ENCODE measurements around the gene ALDH3A2. TPM values are rescaled to one million over a fixed set of nuclear protein-coding genes. Genes with fewer than 3 reads are reported as not detected.

Gene ALDH3A2
- total and polyA plus RNA-seq, 9 donors: 26.6 to 39.4 (median 32.9) TPM

DNA sequence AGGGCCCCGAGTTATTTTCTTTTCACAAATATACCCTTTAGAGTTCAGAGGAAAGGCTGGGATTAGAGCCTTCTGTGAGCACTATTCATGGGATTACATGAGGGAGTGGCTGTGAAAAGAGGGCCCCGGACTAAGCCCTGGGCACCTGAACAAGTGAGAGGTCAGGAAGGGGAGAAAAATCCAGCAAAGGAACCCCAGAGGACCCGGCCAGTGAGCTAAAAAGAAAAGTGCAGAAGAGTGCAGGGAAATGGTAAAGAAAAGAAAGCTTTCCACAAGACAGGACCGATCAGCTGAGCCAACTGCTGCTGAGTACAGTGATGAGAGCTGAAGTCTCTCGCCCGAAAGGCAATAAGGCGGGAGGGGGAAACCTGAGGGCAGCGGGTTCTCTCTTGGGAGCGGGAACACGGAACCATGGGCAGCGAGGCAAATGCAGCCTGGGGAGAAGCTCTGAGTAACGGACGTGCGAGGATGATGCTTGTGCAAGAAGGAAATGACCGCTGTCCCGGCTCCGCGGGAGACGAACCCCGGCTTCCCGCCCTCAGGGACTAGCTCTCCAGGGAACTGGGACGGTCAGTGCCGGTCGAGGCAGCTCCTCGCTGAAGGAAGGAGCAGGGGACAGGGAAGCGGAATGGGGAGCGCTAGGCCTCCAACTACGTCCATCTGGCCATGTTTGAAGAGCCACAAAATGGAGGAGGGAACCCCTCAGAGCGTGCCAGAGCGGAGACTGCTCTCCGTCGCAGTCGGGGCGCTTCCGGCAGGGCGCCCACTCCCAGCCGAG is 665 bp upstream of the ALDH3A2 start:
- peak overlapping the region; percentile 91 for H3K27ac ChIP-seq (ENCODE audit: low read length)
- no peaks in the 10 kb centered on the region for H3K9me3 ChIP-seq (replicated peaks; ENCODE audit: control insufficient read depth, low read depth, low read length)
- H3K27me3 ChIP-seq (ENCODE audit: control insufficient read depth, insufficient read depth, low read length): no peaks in the 10 kb centered on the region
- peaks cover 13% of the 10 kb centered on the region for H3K4me1 ChIP-seq (ENCODE audit: control insufficient read depth, insufficient read depth, low read length)
- peaks cover 8% of the 10 kb centered on the region for H3K36me3 ChIP-seq (ENCODE audit: control insufficient read depth, insufficient read depth, low read length)
- peak overlapping the region; percentile 94 for H3K4me3 ChIP-seq (ENCODE audit: low read length)
- 1% methylated on average over 36 of the region's 37 CpGs for WGBS (ENCODE audit: insufficient coverage)
- peak; percentile 70 for DNase-seq

DNA sequence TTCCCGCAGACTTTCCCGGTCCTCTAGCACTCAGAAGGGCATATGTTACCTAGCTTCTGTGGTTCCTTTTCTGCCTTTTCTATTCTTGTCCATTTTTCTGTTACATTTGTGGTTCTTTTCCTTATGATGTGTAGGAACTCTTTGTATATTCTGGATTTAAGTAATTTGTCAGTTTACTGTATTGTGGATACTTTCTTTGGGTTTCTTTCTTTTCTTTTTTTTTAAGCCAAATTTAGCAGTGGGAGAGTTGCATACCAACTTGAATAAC is 657 bp downstream of the ALDH3A2 start:
- peaks cover 13% of the 10 kb centered on the region for H3K4me1 ChIP-seq (ENCODE audit: control insufficient read depth, insufficient read depth, low read length)
- H3K27ac ChIP-seq (ENCODE audit: low read length): peak overlapping the region; percentile 91
- WGBS (ENCODE audit: insufficient coverage): no CpG with 5 or more reads among the region's 2 CpGs

DNA sequence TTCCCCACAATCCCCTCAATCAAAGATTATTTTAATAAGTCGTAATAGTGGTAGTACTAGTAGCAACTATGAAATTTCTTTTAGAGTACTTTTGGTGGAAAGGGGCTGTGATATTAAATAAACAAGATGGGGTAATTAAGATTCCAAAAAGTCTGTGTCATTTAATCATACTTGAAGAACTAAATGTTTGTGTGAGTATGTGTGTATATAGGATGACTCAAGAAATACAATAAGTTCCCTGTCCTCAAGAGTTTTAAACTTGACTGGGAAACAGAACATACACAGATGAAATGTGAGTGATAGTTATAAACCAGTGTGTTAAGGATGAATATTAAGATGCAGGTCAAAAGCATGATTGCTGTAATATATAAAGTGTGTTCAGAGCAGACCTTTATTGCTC is 2.3 kb downstream of the ALDH3A2 start:
- H3K4me3 ChIP-seq (ENCODE audit: low read length): no peak overlapping the region
- no peak for DNase-seq
- H3K4me1 ChIP-seq (ENCODE audit: control insufficient read depth, insufficient read depth, low read length): peaks cover 13% of the 10 kb centered on the region
- H3K27me3 ChIP-seq (ENCODE audit: control insufficient read depth, insufficient read depth, low read length): no peaks in the 10 kb centered on the region
- H3K27ac ChIP-seq (ENCODE audit: low read length): no peak overlapping the region
- WGBS (ENCODE audit: insufficient coverage): no CpG with 5 or more reads among the region's 1 CpG
- H3K36me3 ChIP-seq (ENCODE audit: control insufficient read depth, insufficient read depth, low read length): peaks cover 32% of the 10 kb centered on the region
- H3K9me3 ChIP-seq (replicated peaks; ENCODE audit: control insufficient read depth, low read depth, low read length): no peaks in the 10 kb centered on the region

More for the DNA sequence above, 657 bp downstream of the ALDH3A2 start:
- Histone ChIP-seq H3K27me3 (ENCODE audit: control insufficient read depth, insufficient read depth, low read length) (no peaks in the 10 kb centered on the region), H3K9me3 (replicated peaks; ENCODE audit: control insufficient read depth, low read depth, low read length) (no peaks in the 10 kb centered on the region), H3K4me3 (ENCODE audit: low read length) (peak overlapping the region; percentile 94), H3K36me3 (ENCODE audit: control insufficient read depth, insufficient read depth, low read length) (peaks cover 17% of the 10 kb centered on the region)
- no peak for DNase-seq

DNA sequence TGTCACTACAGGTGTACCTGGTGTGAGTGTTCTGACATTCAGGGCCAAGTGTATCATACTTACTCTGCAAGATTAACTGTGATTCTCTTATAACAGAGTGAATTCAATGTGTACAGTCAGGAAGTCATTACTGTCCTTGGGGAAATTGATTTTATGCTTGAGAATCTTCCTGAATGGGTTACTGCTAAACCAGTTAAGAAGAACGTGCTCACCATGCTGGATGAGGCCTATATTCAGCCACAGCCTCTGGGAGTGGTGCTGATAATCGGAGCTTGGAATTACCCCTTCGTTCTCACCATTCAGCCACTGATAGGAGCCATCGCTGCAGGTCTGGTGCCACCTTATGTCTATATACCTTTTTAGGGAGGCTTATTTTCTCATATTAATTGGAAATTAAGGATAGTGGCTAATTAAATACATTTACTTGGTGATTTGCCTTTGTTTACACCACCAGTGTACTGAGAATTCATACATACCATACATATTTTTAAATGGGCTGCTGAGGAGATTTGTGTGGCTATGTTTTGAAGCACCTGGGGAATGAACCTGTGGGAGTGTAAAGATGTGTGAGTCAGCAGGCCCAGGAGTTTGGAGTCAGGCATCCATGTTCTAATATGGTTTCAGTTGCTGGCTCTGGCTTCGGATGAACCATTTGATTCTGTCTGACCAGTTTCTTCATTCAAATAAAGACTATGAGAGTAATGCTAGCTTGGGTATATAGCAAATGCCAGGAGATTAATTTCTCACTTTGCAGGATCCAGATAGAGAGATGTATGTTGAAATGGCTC is 3.1 kb downstream of the ALDH3A2 start:
- Histone ChIP-seq H3K27ac (ENCODE audit: low read length) (no peak overlapping the region), H3K4me1 (ENCODE audit: control insufficient read depth, insufficient read depth, low read length) (peaks cover 13% of the 10 kb centered on the region), H3K4me3 (ENCODE audit: low read length) (no peak overlapping the region), H3K9me3 (replicated peaks; ENCODE audit: control insufficient read depth, low read depth, low read length) (no peaks in the 10 kb centered on the region), H3K27me3 (ENCODE audit: control insufficient read depth, insufficient read depth, low read length) (no peaks in the 10 kb centered on the region), H3K36me3 (ENCODE audit: control insufficient read depth, insufficient read depth, low read length) (peaks cover 37% of the 10 kb centered on the region)
- no peak for DNase-seq
- 80% methylated on average over 1 of the region's 5 CpGs for WGBS (ENCODE audit: insufficient coverage)

DNA sequence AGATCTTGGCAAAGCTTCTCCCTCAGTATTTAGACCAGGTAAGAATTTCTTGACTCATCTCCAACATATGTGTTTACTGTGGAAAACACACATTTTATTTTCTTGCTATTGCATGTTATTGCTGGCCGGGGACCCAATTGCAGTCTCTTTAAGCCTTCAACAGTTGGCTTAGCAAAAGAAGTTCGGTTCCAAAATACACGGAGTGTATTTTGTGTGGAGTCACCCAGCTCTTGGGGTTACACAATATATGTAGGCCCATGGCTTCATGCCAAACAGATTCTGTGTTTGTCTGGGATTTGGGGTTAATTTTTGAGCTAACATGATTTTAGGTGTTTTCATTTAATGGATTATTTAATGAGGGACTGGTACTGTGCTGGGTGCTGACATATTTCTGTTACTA is 4.0 kb downstream of the ALDH3A2 start:
- no CpG with 5 or more reads among the region's 3 CpGs for WGBS (ENCODE audit: insufficient coverage)
- DNase-seq: no peak
- H3K27ac ChIP-seq (ENCODE audit: low read length): no peak overlapping the region

DNA sequence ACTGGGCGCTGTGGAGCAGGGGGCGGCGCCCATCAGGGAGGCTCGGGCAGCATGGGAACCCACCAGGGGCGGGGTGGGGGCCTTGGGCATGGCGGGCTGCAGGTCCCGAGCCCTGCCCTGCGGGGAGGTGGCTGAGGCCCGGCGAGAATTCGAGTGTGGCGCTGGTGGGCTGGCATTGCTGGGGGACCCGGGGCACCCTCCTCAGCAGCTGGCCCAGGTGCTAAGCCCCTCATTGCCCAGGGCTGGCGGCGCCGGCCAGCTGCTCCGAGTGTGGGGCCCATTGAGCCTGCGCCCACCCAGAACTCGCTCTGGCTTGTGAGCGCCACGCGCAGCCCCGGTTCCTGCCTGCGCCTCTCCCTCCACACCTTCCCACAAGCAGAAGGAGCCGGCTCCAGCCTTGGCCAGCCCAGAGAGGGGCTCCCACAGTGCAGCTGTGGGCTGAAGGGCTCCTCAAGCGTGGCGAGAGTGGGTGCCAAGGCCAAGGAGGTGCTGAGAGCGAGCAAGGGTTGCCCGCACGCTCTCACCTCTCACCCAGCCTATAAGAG is 5.9 kb downstream of the ALDH3A2 start:
- no peaks in the 10 kb centered on the region for H3K27me3 ChIP-seq (ENCODE audit: control insufficient read depth, insufficient read depth, low read length)
- 95% methylated on average over 13 of the region's 30 CpGs for WGBS (ENCODE audit: insufficient coverage)
- H3K27ac ChIP-seq (ENCODE audit: low read length): no peak overlapping the region
- no peaks in the 10 kb centered on the region for H3K9me3 ChIP-seq (replicated peaks; ENCODE audit: control insufficient read depth, low read depth, low read length)
- no peak for DNase-seq
- H3K4me1 ChIP-seq (ENCODE audit: control insufficient read depth, insufficient read depth, low read length): peaks cover 8% of the 10 kb centered on the region
- H3K4me3 ChIP-seq (ENCODE audit: low read length): no peak overlapping the region
- peaks cover 58% of the 10 kb centered on the region for H3K36me3 ChIP-seq (ENCODE audit: control insufficient read depth, insufficient read depth, low read length)

More for the DNA sequence above, 4.0 kb downstream of the ALDH3A2 start:
- H3K4me3 ChIP-seq (ENCODE audit: low read length): no peak overlapping the region
- no peaks in the 10 kb centered on the region for H3K27me3 ChIP-seq (ENCODE audit: control insufficient read depth, insufficient read depth, low read length)
- peaks cover 42% of the 10 kb centered on the region for H3K36me3 ChIP-seq (ENCODE audit: control insufficient read depth, insufficient read depth, low read length)
- H3K4me1 ChIP-seq (ENCODE audit: control insufficient read depth, insufficient read depth, low read length): peaks cover 11% of the 10 kb centered on the region
- no peaks in the 10 kb centered on the region for H3K9me3 ChIP-seq (replicated peaks; ENCODE audit: control insufficient read depth, low read depth, low read length)

DNA sequence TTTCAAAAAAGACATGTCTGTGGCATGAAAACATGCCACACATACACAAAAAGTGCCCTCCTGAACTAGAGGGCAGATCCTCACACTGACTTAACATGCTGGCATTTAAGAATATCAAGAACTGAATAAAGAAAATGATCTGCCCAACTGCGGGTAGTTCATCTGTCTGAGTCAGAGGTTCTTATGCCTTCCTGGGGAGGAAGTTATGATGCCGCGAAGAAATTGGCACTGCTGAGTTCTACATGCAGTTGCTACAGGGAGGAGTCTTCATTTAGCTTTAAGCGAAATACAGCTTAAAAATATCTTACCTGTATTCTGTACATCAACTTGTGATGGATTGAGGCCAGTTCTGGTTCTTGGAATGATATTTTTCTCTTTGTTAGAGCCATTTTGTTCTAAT is 6.3 kb downstream of the ALDH3A2 start:
- H3K9me3 ChIP-seq (replicated peaks; ENCODE audit: control insufficient read depth, low read depth, low read length): no peaks in the 10 kb centered on the region
- no peak overlapping the region for H3K4me3 ChIP-seq (ENCODE audit: low read length)
- H3K36me3 ChIP-seq (ENCODE audit: control insufficient read depth, insufficient read depth, low read length): peaks cover 59% of the 10 kb centered on the region
- no peaks in the 10 kb centered on the region for H3K27me3 ChIP-seq (ENCODE audit: control insufficient read depth, insufficient read depth, low read length)
- DNase-seq: no peak
- H3K4me1 ChIP-seq (ENCODE audit: control insufficient read depth, insufficient read depth, low read length): peaks cover 5% of the 10 kb centered on the region
- H3K27ac ChIP-seq (ENCODE audit: low read length): no peak overlapping the region
- WGBS (ENCODE audit: insufficient coverage): no CpG with 5 or more reads among the region's 4 CpGs

DNA sequence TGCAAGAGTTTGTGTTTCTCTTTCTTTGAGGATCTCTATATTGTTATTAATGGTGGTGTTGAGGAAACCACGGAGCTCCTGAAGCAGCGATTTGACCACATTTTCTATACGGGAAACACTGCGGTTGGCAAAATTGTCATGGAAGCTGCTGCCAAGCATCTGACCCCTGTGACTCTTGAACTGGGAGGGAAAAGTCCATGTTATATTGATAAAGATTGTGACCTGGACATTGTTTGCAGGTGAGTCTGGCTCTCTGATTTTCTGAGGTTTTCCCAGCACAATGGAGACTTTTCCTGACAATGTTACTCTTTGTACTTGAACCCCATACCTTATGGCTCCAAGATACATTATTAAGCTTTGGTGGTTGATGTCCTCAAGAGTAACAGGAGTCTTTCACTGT is 7.8 kb downstream of the ALDH3A2 start:
- WGBS (ENCODE audit: insufficient coverage): 92% methylated on average over 4 of the region's 4 CpGs
- H3K36me3 ChIP-seq (ENCODE audit: control insufficient read depth, insufficient read depth, low read length): peaks cover 67% of the 10 kb centered on the region
- DNase-seq: no peak
- no peaks in the 10 kb centered on the region for H3K4me1 ChIP-seq (ENCODE audit: control insufficient read depth, insufficient read depth, low read length)
- no peak overlapping the region for H3K27ac ChIP-seq (ENCODE audit: low read length)
- H3K27me3 ChIP-seq (ENCODE audit: control insufficient read depth, insufficient read depth, low read length): no peaks in the 10 kb centered on the region
- no peak overlapping the region for H3K4me3 ChIP-seq (ENCODE audit: low read length)
- H3K9me3 ChIP-seq (replicated peaks; ENCODE audit: control insufficient read depth, low read depth, low read length): no peaks in the 10 kb centered on the region

DNA sequence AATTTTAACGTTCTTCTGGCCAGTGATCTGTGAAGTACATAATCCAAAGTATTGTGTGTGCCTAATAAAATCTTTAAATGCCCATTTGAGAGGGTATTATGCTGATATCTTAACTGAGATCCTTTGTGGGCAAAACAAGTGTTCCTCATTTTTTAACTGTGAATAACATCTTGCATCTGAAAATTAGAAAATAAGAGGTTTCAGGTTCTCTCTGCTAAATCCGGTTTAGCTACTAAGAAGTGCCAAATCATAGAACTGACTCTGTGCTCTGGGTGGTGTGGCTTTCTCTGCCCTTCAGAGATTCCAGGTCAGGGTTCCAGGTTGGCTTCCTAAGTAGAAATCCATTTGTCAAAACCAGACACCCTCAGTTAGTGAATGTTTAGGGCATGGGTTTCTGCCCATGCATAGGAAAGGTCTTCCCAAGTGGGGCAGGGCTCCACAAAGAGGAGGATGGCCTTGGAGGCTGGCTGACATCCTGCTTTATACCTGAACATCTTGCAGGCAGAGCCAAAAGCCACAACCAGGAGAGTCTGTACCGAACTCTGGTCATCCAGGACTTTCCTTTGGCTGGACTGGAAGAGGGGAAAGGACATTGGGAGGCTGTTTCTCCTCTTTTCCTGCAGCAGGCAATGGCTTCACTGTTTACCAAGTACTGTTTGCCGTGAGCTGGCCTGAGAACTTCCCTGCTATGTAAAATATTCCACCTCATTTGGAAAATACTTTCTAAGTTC is 8.5 kb downstream of the ALDH3A2 start:
- DNase-seq: no peak
- Histone ChIP-seq H3K27ac (ENCODE audit: low read length) (no peak overlapping the region), H3K4me1 (ENCODE audit: control insufficient read depth, insufficient read depth, low read length) (no peaks in the 10 kb centered on the region), H3K27me3 (ENCODE audit: control insufficient read depth, insufficient read depth, low read length) (no peaks in the 10 kb centered on the region), H3K36me3 (ENCODE audit: control insufficient read depth, insufficient read depth, low read length) (peaks cover 67% of the 10 kb centered on the region), H3K4me3 (ENCODE audit: low read length) (no peak overlapping the region), H3K9me3 (replicated peaks; ENCODE audit: control insufficient read depth, low read depth, low read length) (no peaks in the 10 kb centered on the region)
- WGBS (ENCODE audit: insufficient coverage): no CpG with 5 or more reads among the region's 4 CpGs

All from muscle of leg (tissue), 11 donors.